GM21381 (cell line): ENCODE results near the gene OTUB2.

Experiments
- ATAC-seq: cut with Tn5 transposase; IDR thresholded peaks from one replicate; pipeline ENCODE4 v1.9.1; 2021; ENCODE audit warnings: mild to moderate bottlenecking, moderate library complexity; ENCODE audit not compliant: unreplicated experiment

Gene OTUB2

DNA sequence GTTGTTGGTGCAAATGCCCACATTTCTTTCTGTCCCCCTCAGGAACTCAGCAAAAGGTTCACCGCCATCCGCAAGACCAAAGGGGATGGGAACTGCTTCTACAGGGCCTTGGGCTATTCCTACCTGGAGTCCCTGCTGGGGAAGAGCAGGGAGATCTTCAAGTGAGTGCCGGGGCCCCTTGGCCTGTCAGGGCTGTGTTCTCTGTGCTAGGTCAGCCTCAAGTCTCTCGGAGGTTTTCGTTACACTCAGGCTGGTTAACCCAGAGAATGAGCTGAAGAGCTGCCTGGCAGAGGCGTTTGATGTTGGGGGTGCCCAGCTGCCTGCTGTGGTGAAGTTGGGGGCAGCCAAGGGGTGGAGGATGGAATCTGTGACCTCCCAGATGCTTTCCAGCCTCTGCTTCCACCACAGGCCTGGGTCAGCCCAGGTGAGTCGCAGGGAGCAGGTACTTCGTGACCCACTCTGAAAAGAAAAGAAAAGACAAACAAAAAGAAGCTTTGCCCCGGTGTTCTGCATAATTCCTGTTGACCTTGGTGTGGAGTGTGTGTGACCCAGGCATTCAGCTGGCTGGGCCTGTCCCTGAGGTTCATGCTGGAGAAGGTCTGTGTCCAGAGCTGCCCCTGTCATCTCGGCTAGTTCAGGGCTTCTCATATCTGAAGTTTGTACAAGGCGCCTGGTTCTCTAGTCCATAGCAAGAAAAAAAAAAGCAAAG lies 12.9 kb downstream of the OTUB2 start:
- ATAC-seq, result no peak

DNA sequence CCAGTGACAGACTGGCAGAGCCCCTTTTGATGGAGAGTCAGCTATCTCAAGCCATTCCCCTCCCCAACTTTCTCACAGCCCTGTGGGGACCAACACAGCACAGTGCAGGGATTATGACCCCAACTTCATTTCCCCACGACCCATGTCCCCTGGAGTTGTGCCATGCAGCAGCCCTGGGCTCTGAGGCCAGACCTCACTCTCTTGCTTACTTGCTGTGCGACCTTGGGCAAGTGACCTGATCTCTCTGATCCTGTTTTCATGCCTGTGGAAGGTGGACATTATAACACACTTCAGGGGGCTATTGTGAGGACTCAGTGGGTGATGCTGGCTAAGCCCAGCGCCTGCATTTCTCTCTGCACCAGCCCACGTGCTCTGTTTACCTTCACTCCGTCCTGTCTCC lies 14.1 kb downstream of the OTUB2 start:
- ATAC-seq, result no peak

DNA sequence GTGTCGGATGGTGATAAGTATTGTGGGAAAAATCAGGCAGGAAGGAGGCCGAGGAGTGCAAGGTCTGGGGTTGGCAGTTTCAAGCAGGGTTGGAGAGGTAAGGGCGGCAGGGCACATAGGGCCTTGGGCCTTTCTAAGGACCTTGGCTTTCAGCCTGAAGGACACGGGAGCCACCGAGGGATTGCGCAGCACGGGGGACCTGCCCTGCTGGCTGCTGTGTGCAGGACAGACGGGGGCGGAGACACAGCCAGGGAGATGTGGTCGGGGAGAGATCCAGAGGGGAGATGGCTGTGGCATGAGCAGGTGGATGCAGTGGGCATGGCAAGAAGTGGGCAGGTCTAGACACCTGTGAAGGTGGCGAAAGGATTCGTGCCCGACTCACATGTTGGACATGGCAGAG lies 14.7 kb downstream of the OTUB2 start:
- ATAC-seq, result no peak

DNA sequence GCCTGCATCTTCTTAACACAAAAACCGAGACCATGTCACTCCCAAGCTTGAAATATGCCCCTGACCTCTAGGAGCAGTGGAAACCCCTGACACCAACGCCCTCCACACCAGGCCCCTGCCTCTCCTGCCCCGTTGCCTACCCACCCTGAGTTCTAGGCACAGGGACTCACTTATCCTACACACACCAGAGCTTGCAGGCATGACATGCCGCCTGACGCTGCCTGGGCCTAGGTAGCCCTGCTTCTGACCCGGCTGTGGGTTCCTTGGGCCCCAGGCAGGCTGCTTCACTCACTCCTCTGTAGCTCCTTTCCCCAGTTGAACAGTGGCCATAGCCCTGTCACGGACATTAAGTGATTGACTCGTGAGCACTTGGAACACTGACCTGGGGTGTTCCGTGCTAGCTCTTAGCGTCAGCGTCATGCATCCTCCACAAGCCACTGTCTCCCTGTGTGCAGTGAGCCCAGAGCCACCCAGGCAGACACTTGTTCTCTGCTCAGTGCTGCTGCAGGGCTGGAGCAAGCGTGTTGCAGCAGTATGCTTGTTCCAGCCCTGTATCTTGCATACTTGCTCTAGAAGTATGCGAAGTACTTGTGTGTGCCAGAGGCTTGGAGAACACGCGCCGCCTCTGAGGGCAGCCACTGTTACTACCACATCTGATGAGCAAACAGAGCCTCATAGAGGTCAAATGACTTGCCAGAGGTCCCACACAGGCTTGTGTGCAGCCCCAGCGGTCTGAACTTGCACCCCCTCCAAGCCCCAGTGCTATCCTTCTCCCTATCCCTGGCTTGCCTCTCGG lies 15.6 kb downstream of the OTUB2 start:
- ATAC-seq, result no peak

DNA sequence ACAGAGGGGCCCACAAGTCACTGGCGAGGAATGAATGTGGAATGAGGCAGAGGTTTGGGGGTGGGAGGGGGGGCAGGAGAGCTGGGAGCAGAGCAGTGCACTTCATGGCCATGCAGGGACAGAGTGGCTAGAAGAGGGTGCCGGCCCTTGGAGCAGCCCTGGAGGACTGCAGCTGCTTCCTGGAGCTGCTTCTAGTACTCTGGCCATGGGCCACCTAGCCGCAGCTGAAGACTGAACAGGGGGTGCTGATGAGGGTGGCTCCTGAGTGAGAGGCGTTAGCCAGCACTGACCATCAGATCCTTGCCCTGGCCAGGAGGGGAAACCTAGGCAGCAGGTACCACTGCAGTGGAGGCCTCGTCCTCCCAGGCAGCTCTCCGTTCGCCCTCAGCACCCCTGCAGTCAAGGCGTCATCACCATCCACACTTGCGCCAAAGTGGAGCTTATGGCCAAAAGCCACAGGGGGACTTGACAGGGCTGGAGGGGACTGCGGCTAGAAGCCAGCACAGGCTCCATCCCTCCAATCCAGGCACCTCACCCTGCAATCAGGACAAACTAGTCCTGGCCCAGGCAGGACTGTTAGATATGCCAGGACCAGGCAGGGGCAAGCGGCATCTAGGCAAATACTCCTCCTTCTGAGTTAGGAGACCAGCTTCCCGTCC lies 16.4 kb downstream of the OTUB2 start:
- ATAC-seq, result no peak

DNA sequence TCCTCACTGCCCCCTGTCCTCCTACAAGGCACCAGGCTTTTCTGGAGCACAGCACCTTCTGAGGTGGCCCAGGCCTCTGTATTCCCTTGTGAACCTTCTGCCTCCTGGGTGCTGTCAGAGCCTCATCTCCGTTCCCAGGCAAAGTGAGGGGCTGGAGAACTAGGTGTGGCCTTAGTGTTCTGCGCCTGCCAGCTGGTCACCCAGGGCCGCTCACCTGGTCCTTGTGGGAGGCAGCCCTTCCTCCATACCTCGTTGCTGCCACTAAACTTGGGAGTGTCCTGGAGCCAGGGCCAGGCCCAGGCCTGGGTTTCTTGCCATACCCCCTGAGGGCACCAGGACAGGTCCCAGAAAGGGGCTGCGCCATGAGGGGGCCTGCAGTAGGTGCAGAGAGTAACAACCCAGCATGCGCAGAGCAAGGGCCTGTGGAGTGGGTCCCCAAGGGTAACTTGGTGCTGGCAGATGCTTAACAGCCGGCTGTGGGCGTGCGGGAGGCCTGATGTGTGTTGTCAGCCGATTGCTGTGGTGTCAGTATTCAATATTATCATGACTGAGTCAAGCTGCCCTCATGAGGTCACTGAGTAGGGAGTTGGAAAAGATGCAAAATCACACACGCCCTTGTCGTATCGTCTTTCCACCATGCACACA lies 17.1 kb downstream of the OTUB2 start:
- ATAC-seq, result no peak

DNA sequence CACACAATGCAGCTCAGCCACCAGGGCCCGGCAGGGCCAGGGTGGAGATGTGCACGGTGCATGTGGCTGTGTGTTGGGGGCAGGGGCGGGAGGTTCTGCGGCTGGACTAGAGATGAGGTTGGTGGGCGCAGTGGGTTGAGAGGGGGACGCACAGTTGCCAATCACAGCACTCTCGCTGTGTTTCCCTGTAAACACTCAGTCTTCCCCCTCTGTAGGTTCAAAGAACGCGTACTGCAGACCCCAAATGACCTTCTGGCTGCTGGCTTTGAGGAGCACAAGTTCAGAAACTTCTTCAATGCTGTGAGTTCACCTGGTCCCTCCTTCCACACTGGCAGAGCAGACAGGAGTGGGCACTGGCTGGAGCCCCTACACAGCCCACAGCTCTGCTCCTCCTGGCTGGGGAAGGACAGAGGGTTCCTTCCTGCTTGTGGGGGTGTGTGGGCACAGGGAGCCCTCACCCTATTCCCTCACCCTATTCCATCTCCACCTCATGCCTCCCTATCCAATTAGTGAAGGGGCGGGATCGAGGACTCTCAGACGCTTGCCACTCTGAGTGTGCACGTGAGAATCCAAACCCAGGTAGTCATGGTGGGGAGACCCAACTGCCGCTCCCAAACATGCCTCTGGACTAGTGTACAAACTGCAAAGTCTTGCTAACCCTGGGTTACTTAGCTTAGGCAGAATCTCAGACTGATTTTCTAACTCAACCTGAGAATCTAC lies 17.8 kb downstream of the OTUB2 start:
- no peak for ATAC-seq

DNA sequence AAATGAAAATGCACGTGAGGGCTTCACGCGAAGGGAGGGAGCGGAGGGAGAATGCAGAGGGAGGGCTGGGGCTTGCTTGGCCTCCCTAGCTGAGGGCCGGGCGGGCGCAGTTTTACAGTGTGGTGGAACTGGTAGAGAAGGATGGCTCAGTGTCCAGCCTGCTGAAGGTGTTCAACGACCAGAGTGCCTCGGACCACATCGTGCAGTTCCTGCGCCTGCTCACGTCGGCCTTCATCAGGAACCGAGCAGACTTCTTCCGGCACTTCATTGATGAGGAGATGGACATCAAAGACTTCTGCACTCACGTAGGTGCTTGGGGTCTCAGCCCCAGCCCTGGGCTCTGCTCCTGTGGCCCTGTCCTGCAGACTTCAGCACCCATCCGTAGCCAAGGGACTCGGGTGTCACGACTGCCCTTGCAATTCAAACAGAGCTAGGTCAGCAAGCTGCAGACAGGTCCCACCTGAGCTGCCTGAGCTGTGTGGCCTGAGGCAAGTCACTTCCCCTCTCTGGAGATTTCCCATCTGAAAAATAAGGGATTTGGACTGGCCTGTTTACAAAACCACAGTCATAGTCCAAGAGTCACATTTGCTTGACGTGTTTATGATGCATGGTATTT lies 18.4 kb downstream of the OTUB2 start:
- ATAC-seq, result no peak

DNA sequence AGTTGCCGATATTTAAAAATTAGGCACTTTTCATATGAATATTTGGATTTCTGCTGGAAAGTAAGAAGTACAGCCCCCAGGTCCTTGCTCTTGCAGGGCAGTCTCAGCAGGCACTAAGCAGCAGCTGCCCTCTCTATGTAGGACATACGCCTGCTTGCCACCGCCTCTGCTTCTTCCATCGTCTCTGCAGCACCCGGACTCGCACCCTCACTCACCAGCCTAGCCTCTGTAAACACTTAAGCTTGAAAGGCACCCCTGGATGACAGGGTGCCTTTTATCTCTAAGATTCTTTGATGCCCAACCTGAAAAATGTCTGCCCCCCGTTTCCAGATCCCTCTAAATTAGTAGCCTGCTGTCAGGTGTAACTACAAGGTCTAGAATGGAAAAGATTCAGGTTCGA lies 19.0 kb downstream of the OTUB2 start:
- ATAC-seq, result no peak

DNA sequence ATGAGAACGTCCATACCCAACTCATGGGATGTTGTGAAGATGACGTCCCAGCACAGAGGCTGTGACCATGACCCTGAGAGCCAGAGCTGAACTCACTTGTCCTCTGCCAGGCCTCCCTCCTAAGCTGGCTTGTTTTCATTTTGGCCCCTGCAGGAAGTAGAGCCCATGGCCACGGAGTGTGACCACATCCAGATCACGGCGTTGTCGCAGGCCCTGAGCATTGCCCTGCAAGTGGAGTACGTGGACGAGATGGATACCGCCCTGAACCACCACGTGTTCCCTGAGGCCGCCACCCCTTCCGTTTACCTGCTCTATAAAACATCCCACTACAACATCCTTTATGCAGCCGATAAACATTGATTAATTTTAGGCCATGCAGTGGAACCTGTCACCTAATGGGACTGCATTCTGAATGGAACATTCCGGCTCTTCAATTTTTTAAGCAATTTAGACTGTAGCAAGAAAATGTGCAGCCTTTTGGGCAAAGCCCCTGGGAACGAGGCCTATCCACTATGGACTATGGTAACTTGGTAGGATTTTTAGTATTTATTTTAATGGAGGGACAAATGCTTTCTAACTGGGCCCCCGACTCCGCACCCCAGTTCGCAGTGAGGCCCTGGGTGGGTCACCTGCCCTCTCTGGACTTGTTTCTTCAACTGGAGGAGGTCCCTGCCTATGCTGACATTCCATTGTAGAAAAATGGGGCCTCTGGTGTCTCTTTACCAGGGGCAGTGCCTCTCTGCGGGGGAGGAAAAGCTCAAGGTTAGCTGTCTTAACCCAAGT lies 19.6 kb downstream of the OTUB2 start:
- ATAC-seq, result no peak

DNA sequence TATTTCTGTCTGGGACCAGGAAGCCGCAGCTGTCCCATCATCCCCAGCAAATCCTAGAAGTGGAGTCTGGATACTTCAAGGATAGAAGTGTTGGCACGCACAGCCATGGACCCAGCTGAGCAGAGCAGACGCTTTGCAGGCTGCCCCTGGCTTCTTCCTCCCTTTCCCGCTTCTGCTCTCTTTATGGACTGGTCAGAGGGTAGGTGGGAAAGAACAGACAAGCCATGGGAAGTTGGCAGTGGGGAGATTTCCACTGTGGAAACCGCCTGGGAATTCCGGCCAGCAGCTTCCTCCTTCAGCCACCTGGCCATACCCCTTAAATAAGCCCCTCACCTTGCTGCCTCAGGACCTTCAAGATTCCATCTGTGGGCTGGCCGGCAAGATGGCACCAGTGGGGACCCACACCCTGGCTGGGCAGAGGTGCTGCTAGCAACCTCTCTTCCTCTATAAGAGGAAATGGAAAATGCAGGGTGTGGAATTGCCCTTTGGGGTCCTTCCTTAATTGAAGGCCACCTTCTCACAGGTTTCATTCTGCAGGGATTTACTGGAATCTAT lies 20.6 kb downstream of the OTUB2 start:
- no peak for ATAC-seq

DNA sequence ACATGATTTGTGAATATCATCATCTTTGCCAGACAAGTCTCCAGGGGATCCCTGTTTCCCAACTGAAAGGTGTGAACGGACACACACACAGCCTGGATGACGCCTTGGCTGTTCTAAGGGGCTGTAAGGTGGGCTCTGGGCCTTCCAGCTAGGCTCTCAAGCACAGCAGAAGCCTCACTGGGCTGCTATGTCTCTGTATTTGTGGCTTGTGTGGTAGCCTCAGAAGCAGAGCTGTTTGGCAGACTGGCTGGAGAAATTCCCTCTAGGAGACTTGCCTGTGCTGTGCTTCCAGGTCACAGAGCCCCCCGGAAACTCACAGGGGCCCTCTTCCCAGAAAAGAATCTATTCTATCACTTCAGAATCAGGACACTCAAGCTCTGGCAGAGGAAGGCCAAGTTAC lies 21.4 kb downstream of the OTUB2 start:
- ATAC-seq, result no peak

DNA sequence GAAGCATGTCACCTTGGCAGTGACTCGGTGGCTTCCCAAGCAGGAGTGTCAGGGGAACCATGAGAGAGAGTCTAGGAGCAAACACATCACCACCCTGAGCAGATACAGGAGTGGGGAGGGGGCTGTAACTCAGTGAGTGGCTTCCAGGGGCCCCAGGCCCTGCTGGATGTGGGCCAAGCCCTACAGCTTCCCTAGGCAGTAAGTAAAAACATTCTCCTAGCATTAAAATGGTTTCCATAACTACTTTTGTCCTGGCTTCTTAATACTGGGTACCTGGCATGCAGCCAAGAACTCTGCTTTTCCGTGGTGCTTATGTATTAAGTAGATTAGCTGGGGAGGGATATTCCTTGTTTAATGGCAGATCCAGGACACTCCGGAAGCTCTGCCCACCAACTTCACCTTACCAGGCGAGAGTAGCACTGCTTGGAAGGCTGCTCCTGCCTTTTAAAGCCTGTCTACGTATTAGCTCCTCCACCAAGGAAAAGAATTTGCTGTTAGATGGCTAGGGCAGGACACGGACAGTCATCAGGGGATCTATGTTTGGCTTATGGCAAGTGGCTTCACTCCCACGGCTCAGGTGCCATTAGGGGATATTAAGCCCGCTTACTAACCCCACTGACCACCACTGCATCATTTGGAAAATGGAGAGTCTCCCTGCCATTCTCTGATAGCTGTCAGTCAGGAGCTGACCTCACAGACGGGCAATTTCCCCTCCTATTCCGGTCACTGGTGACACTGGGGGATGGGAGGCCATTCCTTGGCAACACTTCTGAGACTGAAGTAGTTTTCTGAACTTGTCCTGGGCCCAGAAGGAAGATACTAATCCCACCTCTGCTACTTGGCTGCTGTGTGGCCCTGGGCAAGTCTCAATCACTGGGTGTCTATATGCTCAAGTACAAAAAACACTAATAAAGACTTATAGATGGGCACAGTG lies 22.8 kb downstream of the OTUB2 start:
- ATAC-seq, result no peak

DNA sequence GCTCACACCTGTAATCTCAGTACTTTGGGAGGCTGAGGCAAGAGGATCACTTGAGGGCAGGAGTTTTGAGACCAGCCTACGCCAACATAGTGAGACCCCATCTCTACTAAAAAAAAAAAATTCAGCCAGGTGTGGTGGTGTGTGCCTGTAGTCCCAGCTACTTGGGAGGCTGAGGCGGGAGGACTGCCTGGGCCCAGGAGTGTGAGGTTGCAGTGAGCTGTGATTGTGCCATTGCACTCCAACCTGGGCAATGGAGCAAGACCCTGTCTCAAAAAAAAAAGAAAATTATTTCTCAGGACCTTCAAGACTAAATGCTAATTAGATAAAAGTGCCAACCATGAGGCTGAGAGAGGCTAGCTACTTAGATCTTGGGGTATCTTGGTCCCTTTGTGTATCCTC lies 23.5 kb downstream of the OTUB2 start:
- no peak for ATAC-seq

DNA sequence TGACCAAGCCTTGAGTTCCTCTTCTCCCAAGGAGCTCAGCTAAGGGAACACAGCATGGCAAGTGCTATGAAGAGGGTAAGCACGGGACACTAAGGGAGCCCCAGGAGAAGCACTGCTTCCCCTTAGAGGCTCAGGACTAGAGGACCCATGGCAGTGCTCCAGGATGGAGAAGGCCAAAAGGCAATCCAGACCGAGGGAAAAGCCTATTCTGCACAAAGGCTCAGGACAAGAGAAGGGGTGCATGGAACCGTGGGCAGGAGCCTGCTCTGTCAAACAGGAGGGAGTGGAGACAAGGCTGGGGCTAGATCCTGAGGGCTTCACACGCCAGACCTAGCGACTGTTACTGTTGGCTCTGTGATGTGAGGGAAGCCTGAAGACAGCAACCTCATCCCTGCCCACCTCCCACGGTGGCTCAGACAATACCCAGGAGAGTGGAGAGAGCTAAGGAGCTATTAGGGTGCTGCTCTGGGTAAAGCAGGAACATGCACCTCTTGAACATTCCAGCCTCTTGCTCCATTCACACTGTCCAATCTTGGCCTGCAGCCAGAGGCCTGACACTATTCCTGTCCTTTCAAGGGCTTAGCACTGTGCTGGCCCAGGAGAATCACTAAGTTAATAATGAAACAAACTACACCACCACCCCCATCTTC lies 24.2 kb downstream of the OTUB2 start:
- no peak for ATAC-seq

DNA sequence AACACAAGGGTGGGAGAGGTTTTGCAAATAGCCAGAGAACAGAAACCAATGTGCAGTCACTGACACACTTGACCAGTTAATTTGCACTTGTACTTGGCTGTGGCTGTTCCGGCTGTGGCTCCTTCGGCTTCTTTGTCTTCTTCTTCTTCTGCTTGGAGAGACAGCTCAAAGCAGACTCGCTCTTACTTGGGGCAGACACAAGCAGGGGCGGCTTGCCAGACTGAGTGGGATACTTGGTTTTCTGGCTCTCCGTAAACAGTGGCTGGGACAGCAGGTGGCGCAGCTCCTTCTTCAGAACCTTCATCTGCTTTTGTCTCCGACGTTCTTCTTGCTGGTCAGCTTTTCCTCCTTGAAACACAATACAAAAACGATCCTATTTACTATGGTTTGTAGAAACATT lies 25.0 kb downstream of the OTUB2 start:
- no peak for ATAC-seq

DNA sequence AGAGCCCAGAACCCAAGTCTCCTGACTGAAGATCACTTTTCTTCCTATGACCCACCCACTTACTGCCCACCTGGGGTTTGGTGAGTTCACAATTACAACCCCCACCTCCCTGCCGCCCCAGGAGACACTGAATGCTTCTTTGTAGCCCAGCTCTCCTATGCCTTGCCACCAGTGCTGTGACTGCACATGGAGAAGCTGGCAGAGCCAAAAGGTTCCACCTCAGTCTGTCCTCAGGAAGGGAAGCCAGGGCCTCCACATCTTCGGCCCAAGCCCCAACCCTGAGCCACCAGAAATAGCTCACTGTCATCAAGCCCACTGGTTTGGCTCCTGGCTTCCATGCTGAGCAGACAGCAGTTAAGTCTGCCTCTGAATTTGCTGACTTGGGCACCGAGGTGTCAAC lies 25.6 kb downstream of the OTUB2 start:
- no peak for ATAC-seq

DNA sequence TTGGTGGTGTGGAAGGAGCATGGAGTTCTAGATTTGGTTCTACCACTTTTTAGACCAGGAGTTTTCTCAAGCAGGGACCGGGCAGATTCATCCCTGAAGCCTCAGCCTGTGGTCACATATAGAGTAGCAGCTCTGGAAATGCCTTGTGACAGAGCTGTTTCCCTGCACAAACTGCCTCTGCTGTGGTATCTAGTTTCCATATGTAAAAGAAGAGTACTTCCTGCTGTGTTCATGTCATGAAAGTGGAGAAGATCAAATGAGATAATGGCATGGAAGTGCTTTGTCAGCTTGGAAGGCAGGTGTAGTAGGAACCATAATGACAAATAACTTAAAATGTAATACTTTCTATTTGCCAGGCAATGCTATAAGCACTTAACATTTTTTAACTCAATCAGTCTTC lies 26.1 kb downstream of the OTUB2 start:
- no peak for ATAC-seq
